ENCODE data around the gene RCAN1. TPM values are rescaled to one million over a fixed set of nuclear protein-coding genes. Genes with fewer than 3 reads are reported as not detected.

RCAN1 gene
- total and polyA plus RNA-seq, 7 donors = 24.9 to 94.9 (median 38.4) TPM

GRCh38 chr21:34644825-34645224, 29.9 kb upstream of the RCAN1 start:
- Histone ChIP-seq H3K4me1 (no peaks in the 10 kb centered on the region), H3K4me3 (no peak overlapping the region), H3K27me3 (ENCODE audit: insufficient read depth in 3 of 3, low read length in 2 of 3) (no peaks in the 10 kb centered on the region), H3K9me3 (no peaks in the 10 kb centered on the region), H3K36me3 (ENCODE audit: insufficient read depth in 1 of 2, low read depth in 1 of 2) (no peaks in the 10 kb centered on the region), H3K27ac (no peak overlapping the region)
- intact Hi-C loops (cut with DNase I) = loop anchor here in 1 of 2 donors (10.0 kb wide), 1 partner anchor 50 kb away; no protein-coding TSS in a partner anchor
- no peak for TF ChIP-seq CTCF (IDR thresholded peaks at IDR 0.05)
- ATAC-seq (no peak), DNase-seq (no peak)
- 56 to 69% (median 65%) methylated on average over 4 of the region's 4 CpGs for WGBS, 3 donors

DNA sequence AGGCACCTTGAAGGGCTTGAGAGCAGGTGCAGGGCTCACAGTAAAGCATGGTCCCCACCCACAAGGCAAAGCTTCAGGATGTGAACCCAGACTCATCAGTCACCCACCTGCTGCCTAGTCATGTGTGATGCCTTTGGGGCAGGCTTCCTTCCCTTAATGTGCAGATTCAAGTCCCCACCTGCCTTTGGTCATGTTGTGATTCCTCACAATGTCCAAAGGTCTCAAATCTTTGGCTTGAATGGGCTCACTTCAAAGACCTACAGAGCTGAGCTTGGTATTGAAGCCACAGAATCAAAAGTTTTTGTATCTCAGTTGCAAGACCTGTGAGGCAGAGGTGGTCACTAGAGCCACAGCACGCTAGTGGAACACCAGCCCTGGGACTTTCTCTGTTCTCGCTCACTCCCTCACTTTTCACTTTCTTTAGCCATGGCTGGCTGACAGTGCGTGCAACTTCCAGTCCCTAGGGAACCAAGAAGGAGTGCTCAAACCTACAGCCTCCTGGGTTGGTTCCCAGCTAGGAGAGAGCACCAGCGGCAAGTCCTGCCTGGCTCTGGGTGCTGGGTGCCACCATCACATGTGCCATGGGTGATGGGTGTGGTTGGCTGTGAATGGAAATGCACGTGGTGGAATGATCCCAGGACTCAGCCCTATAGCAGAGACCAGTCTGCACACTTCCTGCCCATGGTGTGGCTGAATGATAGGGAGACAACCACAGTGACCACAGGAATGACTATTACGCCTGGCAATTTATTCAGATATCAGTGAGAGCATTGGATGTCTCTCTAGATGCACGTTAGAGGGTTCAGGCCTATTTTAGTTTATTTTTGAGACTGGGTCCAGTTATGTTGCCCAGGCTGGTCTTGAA, 27.5 kb upstream of the RCAN1 start:
- no peak for TF ChIP-seq CTCF (IDR thresholded peaks at IDR 0.05)
- Histone ChIP-seq H3K27ac (no peak overlapping the region), H3K36me3 (ENCODE audit: insufficient read depth in 1 of 2, low read depth in 1 of 2) (no peaks in the 10 kb centered on the region), H3K9me3 (no peaks in the 10 kb centered on the region), H3K4me3 (no peak overlapping the region), H3K4me1 (no peaks in the 10 kb centered on the region), H3K27me3 (ENCODE audit: insufficient read depth in 3 of 3, low read length in 2 of 3) (no peaks in the 10 kb centered on the region)
- 71 to 88% (median 73%) methylated on average over 7 of the region's 7 CpGs for WGBS, 3 donors
- intact Hi-C loops (cut with DNase I) = loop anchor here in 1 of 2 donors (10.0 kb wide), 1 partner anchor 48 kb away; no protein-coding TSS in a partner anchor
- no peak for DNase-seq
- no peak for ATAC-seq

- 41 to 57% (median 51%) methylated on average over 4 of the region's 4 CpGs for WGBS, 3 donors
- H3K9me3 ChIP-seq = no peaks in the 10 kb centered on the region
- no peaks in the 10 kb centered on the region for H3K4me1 ChIP-seq
- no peak for TF ChIP-seq CTCF (IDR thresholded peaks at IDR 0.05)
- H3K36me3 ChIP-seq (ENCODE audit: insufficient read depth in 1 of 2, low read depth in 1 of 2) = no peaks in the 10 kb centered on the region
- no peaks in the 10 kb centered on the region for H3K27me3 ChIP-seq (ENCODE audit: insufficient read depth in 3 of 3, low read length in 2 of 3)
- H3K27ac ChIP-seq = no peak overlapping the region
- DNase-seq (no peak), ATAC-seq (no peak)
- intact Hi-C loops (cut with DNase I) = loop anchor here in 1 of 2 donors (10.0 kb wide), 1 partner anchor 46 kb away; no protein-coding TSS in a partner anchor
- H3K4me3 ChIP-seq = no peak overlapping the region
These were observed 25.9 kb upstream of the RCAN1 start for GRCh38 chr21:34640858-34641257.

- TF ChIP-seq CTCF (IDR thresholded peaks at IDR 0.05) = no peak
- Histone ChIP-seq H3K4me3 (no peak overlapping the region), H3K36me3 (ENCODE audit: insufficient read depth in 1 of 2, low read depth in 1 of 2) (no peaks in the 10 kb centered on the region), H3K9me3 (no peaks in the 10 kb centered on the region), H3K4me1 (no peaks in the 10 kb centered on the region), H3K27me3 (ENCODE audit: insufficient read depth in 3 of 3, low read length in 2 of 3) (peaks cover 0 to 6% (median 0%) of the 10 kb centered on the region in 3 donors), H3K27ac (no peak overlapping the region)
- ATAC-seq (no peak), DNase-seq (no peak)
- intact Hi-C loops (cut with DNase I) = loop anchor here in 1 of 2 donors (10.0 kb wide), 1 partner anchor 45 kb away; no protein-coding TSS in a partner anchor
- WGBS, 3 donors = 51 to 59% (median 55%) methylated on average over 9 of the region's 9 CpGs
These were observed 25.2 kb upstream of the RCAN1 start for GRCh38 chr21:34639882-34640788.
